H9 (cell line): ENCODE data around the gene PCDHB10. TPM values are rescaled to one million over a fixed set of nuclear protein-coding genes. Genes with fewer than 3 reads are reported as not detected.

ENCODE experiments used
- DNase-seq: peaks from one replicate; pipeline ENCODE4 v3.0.0-alpha.2; 2017
- H2AFZ ChIP-seq: one replicate; pipeline ENCODE4 v1.6.1; 2013; ENCODE audit warnings: mild to moderate bottlenecking, low read length, control low read depth, moderate library complexity
- H2AK5ac ChIP-seq: 2 replicates; pipeline ENCODE4 v1.6.1; 2013; ENCODE audit warnings: low read length, control low read depth, mixed read lengths; ENCODE audit not compliant: insufficient read length
- H2BK120ac ChIP-seq: one replicate; pipeline ENCODE4 v1.6.1; 2013; ENCODE audit warnings: low read depth, mild to moderate bottlenecking, low read length, control low read depth, inconsistent platforms; ENCODE audit not compliant: poor library complexity, severe bottlenecking
- H2BK12ac ChIP-seq: 2 replicates; pipeline ENCODE4 v1.6.1; 2013; ENCODE audit warnings: low read length, control low read depth, mixed read lengths, low read depth; ENCODE audit not compliant: insufficient read length
- H2BK15ac ChIP-seq: 2 replicates; pipeline ENCODE4 v1.6.1; 2013; ENCODE audit warnings: low read depth, low read length, control low read depth
- H2BK20ac ChIP-seq: one replicate; pipeline ENCODE4 v1.6.1; 2013; ENCODE audit warnings: low read depth, mild to moderate bottlenecking, low read length, control low read depth, inconsistent platforms; ENCODE audit not compliant: poor library complexity, severe bottlenecking
- H2BK5ac ChIP-seq: 2 replicates; pipeline ENCODE4 v1.6.1; 2013; ENCODE audit warnings: low read length, control low read depth, mixed read lengths; ENCODE audit not compliant: insufficient read length
- H3K14ac ChIP-seq: 2 replicates; pipeline ENCODE4 v1.6.1; 2013; ENCODE audit warnings: low read length, control low read depth; ENCODE audit not compliant: insufficient read depth
- H3K18ac ChIP-seq: 2 replicates; pipeline ENCODE4 v1.6.1; 2013; ENCODE audit warnings: low read depth, mild to moderate bottlenecking, mixed read lengths, low read length, control low read depth; ENCODE audit not compliant: insufficient read length
- H3K23ac ChIP-seq: 2 replicates; pipeline ENCODE4 v1.6.1; 2013; ENCODE audit warnings: low read length, control low read depth, mixed read lengths, low read depth; ENCODE audit not compliant: insufficient read length
- H3K23me2 ChIP-seq: 2 replicates; pipeline ENCODE4 v1.6.1; 2013; ENCODE audit warnings: low read depth, mild to moderate bottlenecking, mixed read lengths, low read length, control low read depth; ENCODE audit not compliant: insufficient read length, poor library complexity, severe bottlenecking
- H3K27ac ChIP-seq: 2 replicates; pipeline ENCODE4 v1.5.1; 2013; ENCODE audit warnings: low read length, control low read depth, mixed read lengths, low read depth; ENCODE audit not compliant: insufficient read length
- H3K27me3 ChIP-seq: 2 replicates; pipeline ENCODE4 v1.6.1; 2013; ENCODE audit warnings: low read length, control low read depth, inconsistent platforms; ENCODE audit not compliant: insufficient read depth
- H3K4ac ChIP-seq: 2 replicates; pipeline ENCODE4 v1.6.1; 2013; ENCODE audit warnings: low read depth, mild to moderate bottlenecking, control low read depth, inconsistent platforms, low read length, moderate library complexity
- H3K4me1 ChIP-seq: 2 replicates; pipeline ENCODE4 v1.6.1; 2013; ENCODE audit warnings: low read length, control low read depth, inconsistent platforms; ENCODE audit not compliant: insufficient read depth
- H3K4me2 ChIP-seq: 2 replicates; pipeline ENCODE4 v1.6.1; 2013; ENCODE audit warnings: low read length, control low read depth, mixed read lengths; ENCODE audit not compliant: insufficient read length, insufficient read depth
- H3K56ac ChIP-seq: 2 replicates; pipeline ENCODE4 v1.6.1; 2013; ENCODE audit warnings: low read depth, mild to moderate bottlenecking, mixed read lengths, low read length, control low read depth; ENCODE audit not compliant: insufficient read length
- H3K79me1 ChIP-seq: 2 replicates; pipeline ENCODE4 v1.6.1; 2013; ENCODE audit warnings: low read depth, mild to moderate bottlenecking, moderate library complexity, low read length, control low read depth, inconsistent platforms; ENCODE audit not compliant: insufficient read depth, poor library complexity, severe bottlenecking
- H3K79me2 ChIP-seq: 2 replicates; pipeline ENCODE4 v1.6.1; 2013; ENCODE audit warnings: low read length, control low read depth, inconsistent platforms; ENCODE audit not compliant: insufficient read depth
- H3K9ac ChIP-seq: 2 replicates; pipeline ENCODE4 v1.6.1; 2013; ENCODE audit warnings: low read length, control low read depth, mixed read lengths; ENCODE audit not compliant: insufficient read length; ENCODE audit errors: extremely low read depth
- H3K9me3 ChIP-seq: one replicate; pipeline ENCODE4 v1.6.1; 2013; ENCODE audit warnings: low read depth, low read length, inconsistent platforms; ENCODE audit not compliant: control insufficient read depth
- H3T11ph ChIP-seq: one replicate; pipeline ENCODE4 v1.6.1; 2013; ENCODE audit warnings: mild to moderate bottlenecking, low read length, control low read depth, inconsistent platforms
- H4K20me1 ChIP-seq: one replicate; pipeline ENCODE4 v1.6.1; 2013; ENCODE audit not compliant: control insufficient read depth, insufficient read length, insufficient read depth
- H4K5ac ChIP-seq: 2 replicates; pipeline ENCODE4 v1.6.1; 2013; ENCODE audit warnings: low read depth, mild to moderate bottlenecking, mixed read lengths, low read length, control low read depth; ENCODE audit not compliant: insufficient read length
- H4K8ac ChIP-seq: replicated peaks from 2 replicates; pipeline ENCODE4 v1.6.1; 2013; ENCODE audit warnings: low read length, control low read depth, mixed read lengths, low read depth; ENCODE audit not compliant: insufficient read length
- H4K91ac ChIP-seq: 2 replicates; pipeline ENCODE4 v1.6.1; 2013; ENCODE audit warnings: low read depth, mild to moderate bottlenecking, moderate library complexity, mixed read lengths, low read length, control low read depth; ENCODE audit not compliant: insufficient read length
- H3K27ac Mint-ChIP-seq, 3 experiments: 2 replicates in 2 of 3; 3 replicates in 1 of 3; pipeline ENCODE4 v1.8.0; 2020 to 2021; ENCODE audit warnings: mixed read lengths in 3 of 3, mild to moderate bottlenecking in 1 of 3, moderate library complexity in 1 of 3
- H3K27me3 Mint-ChIP-seq: 2 replicates; pipeline ENCODE4 v1.8.0; 2021; ENCODE audit warnings: low read depth, mild to moderate bottlenecking, moderate library complexity, mixed read lengths
- H3K36me3 Mint-ChIP-seq, 3 experiments: 2 replicates in 2 of 3; 3 replicates in 1 of 3; pipeline ENCODE4 v1.8.0; 2020 to 2021; ENCODE audit warnings: low read depth in 3 of 3, mixed read lengths in 3 of 3; ENCODE audit not compliant: insufficient read depth in 1 of 3
- H3K4me1 Mint-ChIP-seq, 2 experiments: 2 replicates each; pipeline ENCODE4 v1.8.0; 2020; ENCODE audit warnings: mixed read lengths in 2 of 2
- H3K4me3 Mint-ChIP-seq, 2 experiments: 2 replicates in 1 of 2; 3 replicates in 1 of 2; pipeline ENCODE4 v1.8.0; 2020 to 2021; ENCODE audit warnings: mild to moderate bottlenecking in 2 of 2, mixed read lengths in 2 of 2, moderate library complexity in 1 of 2
- H3K9me3 Mint-ChIP-seq, 2 experiments: 2 replicates in 1 of 2; 3 replicates in 1 of 2; pipeline ENCODE4 v1.8.0; 2020; ENCODE audit warnings: mild to moderate bottlenecking in 2 of 2, mixed read lengths in 2 of 2, moderate library complexity in 1 of 2
- WGBS: extraction: QIAGEN DNeasy Blood & Tissue Kit; methylation state at CpG from one replicate; pipeline ENCODE4 v1.1.7; 2013; ENCODE audit warnings: missing lambda C conversion rate, low lambda C conversion rate, mixed read lengths; ENCODE audit not compliant: insufficient read length; ENCODE audit errors: extremely low coverage; 5-methylcytosine and 5-hydroxymethylcytosine counted together
- total RNA-seq: library from RNA; stranded (reverse); gene quantifications from 2 replicates; pipeline ENCODE4 v1.2.1, GENCODE V29; 2021
- TF ChIP-seq, protein P1 (sequence below): fragments of 200-600 bp; sonication (generic); conservative IDR thresholded peaks from 3 replicates; pipeline ENCODE4 v1.8.0; 2021; ENCODE audit warnings: antibody characterized with exemption, mild to moderate bottlenecking

Gene PCDHB10
- total RNA-seq, 1 experiment from 2014 or later: 1.6 TPM

DNA sequence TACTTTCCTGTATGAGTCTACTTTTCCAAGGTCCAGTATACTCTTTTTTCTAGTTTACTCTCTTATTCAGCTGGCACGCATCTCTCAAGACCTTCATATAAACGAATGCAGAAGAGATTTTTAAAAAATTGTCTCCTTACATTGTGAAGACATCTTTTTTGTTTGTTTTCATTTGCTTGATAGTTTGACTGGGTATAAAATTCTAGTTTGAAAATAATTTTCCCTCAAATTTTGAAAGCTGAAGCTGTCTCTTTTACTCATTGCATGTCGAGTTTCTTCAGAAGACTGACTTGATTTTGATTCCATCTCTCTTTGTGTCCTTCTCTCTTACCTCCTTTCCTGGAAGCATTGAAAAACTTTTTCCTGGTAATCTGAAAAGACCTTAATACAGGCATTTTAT, 4.2 kb downstream of the PCDHB10 start:
- no peaks in the 10 kb centered on the region for H4K20me1 ChIP-seq
- TF ChIP-seq, protein P1, sequence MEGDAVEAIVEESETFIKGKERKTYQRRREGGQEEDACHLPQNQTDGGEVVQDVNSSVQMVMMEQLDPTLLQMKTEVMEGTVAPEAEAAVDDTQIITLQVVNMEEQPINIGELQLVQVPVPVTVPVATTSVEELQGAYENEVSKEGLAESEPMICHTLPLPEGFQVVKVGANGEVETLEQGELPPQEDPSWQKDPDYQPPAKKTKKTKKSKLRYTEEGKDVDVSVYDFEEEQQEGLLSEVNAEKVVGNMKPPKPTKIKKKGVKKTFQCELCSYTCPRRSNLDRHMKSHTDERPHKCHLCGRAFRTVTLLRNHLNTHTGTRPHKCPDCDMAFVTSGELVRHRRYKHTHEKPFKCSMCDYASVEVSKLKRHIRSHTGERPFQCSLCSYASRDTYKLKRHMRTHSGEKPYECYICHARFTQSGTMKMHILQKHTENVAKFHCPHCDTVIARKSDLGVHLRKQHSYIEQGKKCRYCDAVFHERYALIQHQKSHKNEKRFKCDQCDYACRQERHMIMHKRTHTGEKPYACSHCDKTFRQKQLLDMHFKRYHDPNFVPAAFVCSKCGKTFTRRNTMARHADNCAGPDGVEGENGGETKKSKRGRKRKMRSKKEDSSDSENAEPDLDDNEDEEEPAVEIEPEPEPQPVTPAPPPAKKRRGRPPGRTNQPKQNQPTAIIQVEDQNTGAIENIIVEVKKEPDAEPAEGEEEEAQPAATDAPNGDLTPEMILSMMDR: no peak
- Mint-ChIP-seq H3K27ac (no peak overlapping the region), H3K9me3 (peaks cover 35 to 38% of the 10 kb centered on the region in 2 experiments), H3K27me3 (no peaks in the 10 kb centered on the region; the same call in 1 of the 2 replicates), H3K4me1 (peaks cover 4 to 11% of the 10 kb centered on the region in 2 experiments), H3K4me3 (no peak overlapping the region), H3K36me3 (peaks cover 8 to 30% (median 9%) of the 10 kb centered on the region in 3 experiments; a peak in 6 of 7 replicates)
- no peaks in the 10 kb centered on the region for H3K4me1 ChIP-seq
- H3K79me1 ChIP-seq: no peaks in the 10 kb centered on the region
- no peak overlapping the region for H2BK15ac ChIP-seq
- H3K27ac ChIP-seq: no peak overlapping the region
- no peaks in the 10 kb centered on the region for H3K23me2 ChIP-seq
- no peak overlapping the region for H2AK5ac ChIP-seq
- H3K79me2 ChIP-seq: no peaks in the 10 kb centered on the region
- no peak overlapping the region for H2BK5ac ChIP-seq
- H2BK12ac ChIP-seq: no peak overlapping the region
- no peak overlapping the region for H3K4ac ChIP-seq
- no peak overlapping the region for H2BK120ac ChIP-seq
- H3K4me2 ChIP-seq: no peak overlapping the region
- H3K18ac ChIP-seq: no peak overlapping the region
- DNase-seq: no peak
- no peak overlapping the region for H4K5ac ChIP-seq
- H3K14ac ChIP-seq: no peak overlapping the region
- no peak overlapping the region for H2AFZ ChIP-seq
- H3K9ac ChIP-seq: no peak overlapping the region
- no peak overlapping the region for H4K91ac ChIP-seq
- H3K9me3 ChIP-seq: no peaks in the 10 kb centered on the region
- H3K56ac ChIP-seq: no peak overlapping the region
- H3K27me3 ChIP-seq: no peaks in the 10 kb centered on the region
- H2BK20ac ChIP-seq: no peak overlapping the region
- no peak overlapping the region for H3T11ph ChIP-seq
- H4K8ac ChIP-seq: no peak overlapping the region
- no peak overlapping the region for H3K23ac ChIP-seq
- WGBS: no CpG with 5 or more reads among the region's 3 CpGs
